Liver (tissue), 9 donors: ENCODE measurements around the gene HDAC9. TPM values are rescaled to one million over a fixed set of nuclear protein-coding genes. Genes with fewer than 3 reads are reported as not detected.

Experiments used
- DNase-seq: peaks from one replicate; pipeline ENCODE4 v3.0.0-alpha.2; 2017; ENCODE audit warnings: low spot score
- H3K27ac ChIP-seq, 2 donors: one replicate each; pipeline ENCODE4 v1.7.0; 2013; ENCODE audit warnings: inconsistent platforms in 2 of 2, low read length in 2 of 2, control low read depth in 1 of 2, low read depth in 1 of 2, mild to moderate bottlenecking in 1 of 2
- H3K27me3 ChIP-seq, 4 donors: one replicate each; pipeline versions ENCODE4 v1.6.1 to v1.7.0; 2013; ENCODE audit warnings: low read length in 3 of 4, inconsistent platforms in 1 of 4, mild to moderate bottlenecking in 1 of 4, moderate library complexity in 1 of 4; ENCODE audit not compliant: control insufficient read depth in 4 of 4, insufficient read depth in 4 of 4
- H3K36me3 ChIP-seq, 4 donors: one replicate each; pipeline versions ENCODE4 v1.6.1 to v1.7.0; 2013; ENCODE audit warnings: low read length in 3 of 4, mild to moderate bottlenecking in 3 of 4, low read depth in 1 of 4, moderate library complexity in 1 of 4; ENCODE audit not compliant: control insufficient read depth in 4 of 4, insufficient read depth in 3 of 4
- H3K4me1 ChIP-seq, 4 donors: one replicate each; pipeline versions ENCODE4 v1.6.1 to v1.7.0; 2013; ENCODE audit warnings: low read length in 3 of 4, mild to moderate bottlenecking in 3 of 4, moderate library complexity in 1 of 4; ENCODE audit not compliant: control insufficient read depth in 4 of 4, insufficient read depth in 4 of 4
- H3K4me3 ChIP-seq, 3 donors: one replicate each; pipeline versions ENCODE4 v1.6.1 to v1.7.0; 2013; ENCODE audit warnings: low read length in 3 of 3, control low read depth in 1 of 3, low read depth in 1 of 3, mild to moderate bottlenecking in 1 of 3
- H3K9ac ChIP-seq, 2 donors: one replicate each; pipeline ENCODE4 v1.7.0; 2013; ENCODE audit warnings: low read length in 2 of 2, mild to moderate bottlenecking in 2 of 2, moderate library complexity in 2 of 2, control low read depth in 1 of 2, low read depth in 1 of 2
- H3K9me3 ChIP-seq, 4 donors: one replicate each; pipeline versions ENCODE4 v1.6.1 to v1.7.0; 2013; ENCODE audit warnings: low read length in 3 of 4; ENCODE audit not compliant: control insufficient read depth in 4 of 4
- CTCF ChIP-seq: fragments of 150-350 bp; IDR thresholded peaks from 2 replicates; pipeline ENCODE4 v1.5.1; 2017; ENCODE audit warnings: improper control_type of control experiment, low read depth, low read length; ENCODE audit not compliant: missing input control
- EGR1 ChIP-seq, 2 donors: IDR thresholded peaks; 2 replicates each; pipeline ENCODE4 v1.6.1; 2016 to 2018; ENCODE audit warnings: antibody characterized with exemption in 2 of 2, low read depth in 2 of 2
- FOXA2 ChIP-seq: IDR thresholded peaks from 2 replicates; pipeline ENCODE4 v1.6.1; 2016; ENCODE audit warnings: antibody characterized with exemption
- HNF4A ChIP-seq, 2 donors: conservative IDR thresholded peaks; 2 replicates each; pipeline ENCODE4 v1.6.1; 2016; ENCODE audit warnings: antibody characterized with exemption in 2 of 2, mild to moderate bottlenecking in 2 of 2
- HNF4G ChIP-seq: IDR thresholded peaks from 2 replicates; pipeline ENCODE4 v1.6.1; 2016; ENCODE audit warnings: antibody characterized with exemption
- JUND ChIP-seq, 2 donors: IDR thresholded peaks; 2 replicates each; pipeline ENCODE4 v1.6.1; 2016; ENCODE audit warnings: antibody characterized with exemption in 2 of 2
- NR2F2 ChIP-seq: IDR thresholded peaks from 2 replicates; pipeline ENCODE4 v1.6.1; 2016; ENCODE audit warnings: antibody characterized with exemption
- REST ChIP-seq: IDR thresholded peaks from 2 replicates; pipeline ENCODE4 v1.6.1; 2016; ENCODE audit warnings: antibody characterized with exemption, mild to moderate bottlenecking
- RXRA ChIP-seq, 2 donors: IDR thresholded peaks; 2 replicates each; pipeline ENCODE4 v1.6.1; 2017 to 2018; ENCODE audit warnings: antibody characterized with exemption in 2 of 2, mild to moderate bottlenecking in 1 of 2
- YY1 ChIP-seq: IDR thresholded peaks from 2 replicates; pipeline ENCODE4 v1.6.1; 2016; ENCODE audit warnings: antibody characterized with exemption, mild to moderate bottlenecking
- ZBTB33 ChIP-seq: IDR thresholded peaks from 2 replicates; pipeline ENCODE4 v1.6.1; 2016; ENCODE audit warnings: antibody characterized with exemption
- WGBS: extraction: QIAGEN DNeasy Blood & Tissue Kit; methylation state at CpG from one replicate; pipeline ENCODE4 v1.1.7; 2013; 5-methylcytosine and 5-hydroxymethylcytosine counted together
- polyA plus RNA-seq, 2 donors: library from polyadenylated mRNA; stranded (reverse) in 1 of 2; unstranded in 1 of 2; fragments of 200-250 nt in 1 of 2; fragments of >200 nt in 1 of 2; fragmentation: Nextera tagmentation in 1 of 2; extraction: Ambion mirVana in 1 of 2; gene quantifications; one replicate each; pipeline versions ENCODE4 v1.2.1 to v1.2.3, GENCODE V29; 2013 to 2015
- total RNA-seq, 2 donors: library from RNA; depleted of rRNA; stranded (reverse); fragments of >200 nt; gene quantifications; one replicate each; pipeline ENCODE4 v1.2.3, GENCODE V29; 2014
- donor health status: healthy.
- donor health status: healthy.
- donor health status: healthy.
- donor health status: healthy.
- donor health status: healthy.

HDAC9 gene
- total and polyA plus RNA-seq, 4 donors = 1.0 to 10.1 (median 2.3) TPM

- TF ChIP-seq HNF4A (conservative IDR thresholded peaks at IDR 0.05) = no peak
- no peak for TF ChIP-seq RXRA (IDR thresholded peaks at IDR 0.05)
- TF ChIP-seq ZBTB33 = no peak
- no peak for TF ChIP-seq YY1
These were observed 504.9 kb downstream of the HDAC9 start (continued) for GRCh38 chr7:19000410-19000809.

GRCh38 chr7:19001854-19002253 lies 506.3 kb downstream of the HDAC9 start:
- H3K9me3 ChIP-seq = no peaks in the 10 kb centered on the region
- no peak overlapping the region for H3K9ac ChIP-seq
- no peaks in the 10 kb centered on the region for H3K27me3 ChIP-seq
- DNase-seq = no peak
- no peak overlapping the region for H3K4me3 ChIP-seq
- no peak overlapping the region for H3K27ac ChIP-seq
- no peak for TF ChIP-seq RXRA (IDR thresholded peaks at IDR 0.05)
- no peak for TF ChIP-seq EGR1 (IDR thresholded peaks at IDR 0.05; ENCODE audit: low read depth in 2 of 2)
- TF ChIP-seq ZBTB33 = no peak
- no peak for TF ChIP-seq JUND (IDR thresholded peaks at IDR 0.05)
- TF ChIP-seq HNF4G = no peak
- TF ChIP-seq FOXA2 = no peak
- H3K4me1 ChIP-seq = no peaks in the 10 kb centered on the region
- no peaks in the 10 kb centered on the region for H3K36me3 ChIP-seq
- 52% methylated on average over 1 of the region's 1 CpG for WGBS

- Histone ChIP-seq H3K36me3 (no peaks in the 10 kb centered on the region), H3K9ac (no peak overlapping the region), H3K27me3 (no peaks in the 10 kb centered on the region), H3K4me1 (no peaks in the 10 kb centered on the region), H3K9me3 (no peaks in the 10 kb centered on the region), H3K4me3 (no peak overlapping the region), H3K27ac (no peak overlapping the region)
- no peak for TF ChIP-seq NR2F2
- DNase-seq = no peak
- 63% methylated on average over 5 of the region's 5 CpGs for WGBS
These were observed 513.8 kb downstream of the HDAC9 start for GRCh38 chr7:19009241-19009935.

DNA sequence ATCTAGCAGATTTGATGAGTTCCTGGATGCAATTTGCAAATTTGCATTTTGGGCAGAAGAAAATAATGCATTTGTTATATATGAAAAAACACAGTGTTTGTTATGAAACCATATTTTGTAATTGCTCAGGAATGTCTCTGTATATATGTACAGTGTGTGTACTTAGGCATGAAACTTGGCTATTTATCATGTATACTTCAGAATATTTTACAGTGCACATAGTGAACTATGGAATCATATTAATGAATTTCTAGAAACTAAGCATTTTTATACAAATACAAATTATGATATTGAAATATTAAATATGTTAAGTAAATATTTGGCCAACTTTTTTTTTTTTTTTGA lies 514.4 kb downstream of the HDAC9 start:
- H3K9ac ChIP-seq = no peak overlapping the region
- no peaks in the 10 kb centered on the region for H3K36me3 ChIP-seq
- TF ChIP-seq FOXA2 (no peak), REST (no peak), CTCF (no peak)
- DNase-seq = no peak
- H3K27ac ChIP-seq = no peak overlapping the region
- H3K27me3 ChIP-seq = no peaks in the 10 kb centered on the region
- H3K9me3 ChIP-seq = no peaks in the 10 kb centered on the region
- H3K4me1 ChIP-seq = no peaks in the 10 kb centered on the region
- H3K4me3 ChIP-seq = no peak overlapping the region
